ENCODE data around the gene PTCD2. TPM values are rescaled to one million over a fixed set of nuclear protein-coding genes. Genes with fewer than 3 reads are reported as not detected.

Gene PTCD2
- total and polyA plus RNA-seq, 2 donors (not counting 3 experiments of a cell fraction or from before 2014, with no cell fraction given) = 4.3 to 6.7 TPM

GRCh38 chr5:72346398-72346797 is 26.2 kb downstream of the PTCD2 start:
- H3K36me3 ChIP-seq (ENCODE audit: control insufficient read depth in 2 of 2, extremely low read depth in 1 of 2, insufficient read depth in 2 of 2, low read length in 2 of 2) = peaks cover 0 to 4% of the 10 kb centered on the region in 2 experiments
- H3K4me1 ChIP-seq (ENCODE audit: control insufficient read depth, extremely low read depth, insufficient read depth, low read length) = no peaks in the 10 kb centered on the region
- DNase-seq (ENCODE audit: low read depth, low spot score) (no peak), FAIRE-seq (no peak)
- no peak overlapping the region for H3K4me3 ChIP-seq (replicated peaks in 1 of 3; ENCODE audit: insufficient read depth in 1 of 3, low read depth in 1 of 3, low read length in 3 of 3)
- H2AFZ ChIP-seq (ENCODE audit: low read depth, low read length) = no peak overlapping the region
- ChIA-PET POLR2A (no interaction called here), CTCF (no interaction called here)
- no peaks in the 10 kb centered on the region for H4K20me1 ChIP-seq (replicated peaks; ENCODE audit: control insufficient read depth, extremely low read depth, insufficient read depth, low read length)
- no peak overlapping the region for H3K9ac ChIP-seq (replicated peaks; ENCODE audit: extremely low read depth, insufficient read depth, low read length)
- H3K79me2 ChIP-seq (ENCODE audit: control insufficient read depth, insufficient read depth, low read length) = no peaks in the 10 kb centered on the region
- TF ChIP-seq EZH2 (IDR thresholded peaks at IDR 0.05; ENCODE audit: borderline replicate concordance, low read depth, low read length, severe bottlenecking) (no peak), MAX (IDR thresholded peaks at IDR 0.05; ENCODE audit: insufficient read depth, insufficient read length) (no peak), JUN (IDR thresholded peaks at IDR 0.05; ENCODE audit: borderline replicate concordance, insufficient read depth, insufficient read length, low read depth) (no peak), CTCF (IDR thresholded peaks at IDR 0.05; ENCODE audit: extremely low read depth in 1 of 2, insufficient read depth in 1 of 2, low read depth in 1 of 2, low read length in 2 of 2) (no peak), MYC (IDR thresholded peaks at IDR 0.05; ENCODE audit: low read depth, low read length) (no peak), POLR2AphosphoS5 (IDR thresholded peaks at IDR 0.05; ENCODE audit: insufficient read depth, low read depth, low read length) (no peak), GATA2 (IDR thresholded peaks at IDR 0.05; ENCODE audit: insufficient read depth, insufficient read length, low read depth, low read length) (no peak), POLR2A (IDR thresholded peaks at IDR 0.05; ENCODE audit: low read depth, low read length) (no peak), FOS (IDR thresholded peaks at IDR 0.05; ENCODE audit: borderline replicate concordance, insufficient read depth, low read length) (no peak)
- no peaks in the 10 kb centered on the region for H3K9me1 ChIP-seq (replicated peaks; ENCODE audit: control insufficient read depth, extremely low read depth, insufficient read depth, low read length)
- intact Hi-C loops (cut with micrococcal nuclease) = no loop called here
- BruUV-seq (replicated peaks) = no TSS peak
- dilution Hi-C loops (cut with MboI; ENCODE audit: extremely low pct_ligation_motif_present, low sequenced_read_pairs) = no loop called here
- no peak overlapping the region for H3K4me2 ChIP-seq (ENCODE audit: insufficient read depth, low read length)
- H3K9me3 ChIP-seq (replicated peaks; ENCODE audit: control insufficient read depth, insufficient read depth, low read length) = no peaks in the 10 kb centered on the region
- no peak overlapping the region for H3K27ac ChIP-seq (ENCODE audit: insufficient read depth, low read depth, low read length)
- H3K27me3 ChIP-seq (ENCODE audit: control insufficient read depth in 2 of 2, insufficient read depth in 2 of 2, low read length in 2 of 2) = no peaks in the 10 kb centered on the region
